GM19025 (cell line): ENCODE results near the gene EZR.
A peak's percentile ranks its signal among the peaks of the same experiment; 100 is the strongest.

Experiments
- ATAC-seq: cut with Tn5 transposase; IDR thresholded peaks from one replicate; pipeline ENCODE4 v1.9.1; 2021; ENCODE audit warnings: mild to moderate bottlenecking, low read depth, moderate library complexity; ENCODE audit not compliant: unreplicated experiment

The EZR gene

GRCh38 chr6:158819977-158820622, 932 bp upstream of the EZR start:
- ATAC-seq: no peak

- peak; percentile 26 for ATAC-seq
Observed at GRCh38 chr6:158818581-158819212, 471 bp downstream of the EZR start.

GRCh38 chr6:158817728-158818580, 1.2 kb downstream of the EZR start:
- ATAC-seq: peak; percentile 25

GRCh38 chr6:158816803-158817727, 2.1 kb downstream of the EZR start:
- no peak for ATAC-seq

- no peak for ATAC-seq
Observed at GRCh38 chr6:158816329-158816728, 2.8 kb downstream of the EZR start.

GRCh38 chr6:158815907-158816306, 3.3 kb downstream of the EZR start:
- ATAC-seq: no peak

GRCh38 chr6:158815379-158815724, 3.8 kb downstream of the EZR start:
- ATAC-seq: no peak

- ATAC-seq: no peak
Observed at GRCh38 chr6:158813032-158813431, 6.1 kb downstream of the EZR start.

GRCh38 chr6:158812611-158813010, 6.6 kb downstream of the EZR start:
- no peak for ATAC-seq

GRCh38 chr6:158810155-158811095, 8.7 kb downstream of the EZR start:
- no peak for ATAC-seq

- no peak for ATAC-seq
Observed at GRCh38 chr6:158808941-158809678, 10.1 kb downstream of the EZR start.

GRCh38 chr6:158808442-158808833, 10.7 kb downstream of the EZR start:
- no peak for ATAC-seq

- ATAC-seq: no peak
Observed at GRCh38 chr6:158807515-158808441, 11.4 kb downstream of the EZR start.

- no peak for ATAC-seq
Observed at GRCh38 chr6:158805698-158806377, 13.3 kb downstream of the EZR start.

GRCh38 chr6:158804207-158804606, 15.0 kb downstream of the EZR start:
- no peak for ATAC-seq

- ATAC-seq: no peak
Observed at GRCh38 chr6:158803733-158804143, 15.4 kb downstream of the EZR start.

GRCh38 chr6:158801655-158802294, 17.4 kb downstream of the EZR start:
- no peak for ATAC-seq
